Hindlimb muscle (tissue), 1 donor: ENCODE data around the gene PDC. TPM values are rescaled to one million over a fixed set of nuclear protein-coding genes. Genes with fewer than 3 reads are reported as not detected.

Experiments used
- polyA plus RNA-seq: library from polyadenylated mRNA; unstranded; fragments of 120-200 nt; gene quantifications from one replicate; pipeline ENCODE4 v1.2.1, GENCODE V29; 2013; ENCODE audit not compliant: insufficient read length

PDC gene
- polyA plus RNA-seq, 1 donor: 0.27 TPM

Other genes starting within 250 kb of the PDC start
- gene PRG4, start 164.8 kb downstream of the PDC start, polyA plus RNA-seq: 0.21 TPM
- gene TPR, start 85.9 kb downstream of the PDC start, polyA plus RNA-seq: 52.0 TPM
- gene ODR4, start 85.3 kb downstream of the PDC start, polyA plus RNA-seq: 14.4 TPM
- gene PTGS2, start 219.3 kb upstream of the PDC start, polyA plus RNA-seq: 0.66 TPM